Esophagus muscularis mucosa (tissue), 4 donors: Measurements from ENCODE around the gene B4GALT4. TPM values are rescaled to one million over a fixed set of nuclear protein-coding genes. Genes with fewer than 3 reads are reported as not detected.

Experiments
- DNase-seq: peaks from one replicate; pipeline ENCODE4 v3.0.0-alpha.2; 2017; ENCODE audit errors: extremely low spot score
- H3K27ac ChIP-seq, 4 donors: fragments of 200-600 bp; sonication (generic); replicated peaks in 1 of 4; 1 replicate in 3 of 4; 2 replicates in 1 of 4; pipeline ENCODE4 v1.5.1; 2016 to 2019; ENCODE audit warnings: mild to moderate bottlenecking in 1 of 4
- H3K27me3 ChIP-seq, 4 donors: fragments of 200-600 bp; sonication (generic); one replicate each; pipeline versions ENCODE4 v1.5.1 to v1.6.0; 2016 to 2019
- H3K36me3 ChIP-seq, 4 donors: fragments of 200-600 bp; sonication (generic); one replicate each; pipeline ENCODE4 v1.5.1; 2016 to 2019
- H3K4me1 ChIP-seq, 4 donors: fragments of 200-600 bp; sonication (generic); one replicate each; pipeline ENCODE4 v1.5.1; 2016 to 2019
- H3K4me3 ChIP-seq, 4 donors: fragments of 200-600 bp; sonication (generic); 1 replicate in 2 of 4; 2 replicates in 2 of 4; pipeline ENCODE4 v1.5.1; 2016 to 2019; ENCODE audit warnings: mild to moderate bottlenecking in 4 of 4, moderate library complexity in 1 of 4
- H3K9me3 ChIP-seq, 4 donors: fragments of 200-600 bp; sonication (generic); 1 replicate in 3 of 4; 2 replicates in 1 of 4; pipeline ENCODE4 v1.5.1; 2016 to 2019
- EP300 ChIP-seq: sonication (generic); formaldehyde crosslinking; IDR thresholded peaks from one replicate; pipeline ENCODE4 v1.6.1; 2017; ENCODE audit warnings: antibody characterized with exemption
- POLR2A ChIP-seq: fragments of 450-650 bp; IDR thresholded peaks from one replicate; pipeline ENCODE4 v1.6.1; 2017; ENCODE audit warnings: antibody characterized with exemption, moderate library complexity, mild to moderate bottlenecking, low read depth
- POLR2AphosphoS5 ChIP-seq, 2 donors: sonication (generic); formaldehyde crosslinking; IDR thresholded peaks; one replicate each; pipeline ENCODE4 v1.6.1; 2017; ENCODE audit warnings: antibody characterized with exemption in 2 of 2
- WGBS: methylation state at CpG from one replicate; pipeline ENCODE4 v1.1.5; 2018; 5-methylcytosine and 5-hydroxymethylcytosine counted together
- intact Hi-C: fragments of 100-400 bp; cut with DNase I; formaldehyde crosslinking; loops from one replicate; pipeline ENCODE4 v1.15.1; 2023
- total RNA-seq, 4 donors: library from RNA; depleted of rRNA; stranded (reverse); fragments of >200 nt; gene quantifications; one replicate each; pipeline versions ENCODE4 v1.1.0 to v1.2.1, GENCODE V29; 2016
- TF ChIP-seq, protein P1 (sequence below), 3 experiments: fragments of 200-600 bp in 2 of 3; fragments of 450-650 bp in 1 of 3; sonication (generic) in 2 of 3; IDR thresholded peaks; one replicate each; pipeline ENCODE4 v1.5.1; 2017 to 2019; ENCODE audit warnings: antibody characterized with exemption in 3 of 3, mild to moderate bottlenecking in 2 of 3, moderate library complexity in 1 of 3

The B4GALT4 gene
- total RNA-seq, 4 donors from 2014 or later, result 13.3 to 15.4 (median 14.0) TPM

DNA sequence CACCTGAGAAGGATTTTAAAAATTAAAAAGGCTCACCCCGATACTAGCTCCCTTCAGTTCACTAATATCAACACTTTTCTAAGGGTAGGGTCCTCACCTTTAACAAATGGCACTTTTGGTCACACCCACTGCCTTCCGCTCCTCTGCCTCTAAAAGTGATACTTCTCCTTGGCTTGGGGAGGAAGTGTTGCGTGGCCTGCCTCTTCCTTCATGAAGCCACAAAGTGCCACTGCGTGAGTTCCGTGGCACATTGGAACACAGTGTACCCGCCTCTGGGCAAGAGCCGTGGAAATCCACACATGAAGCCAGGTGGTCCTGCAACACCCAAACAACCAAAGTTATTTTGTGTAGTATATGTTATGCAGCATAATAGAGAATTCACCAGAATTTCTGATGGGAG is 3.9 kb downstream of the B4GALT4 start:
- H3K27me3 ChIP-seq, result no peaks in the 10 kb centered on the region
- intact Hi-C loops, result no loop called here
- H3K4me1 ChIP-seq, result peaks cover 19 to 28% (median 26%) of the 10 kb centered on the region in 4 donors
- TF ChIP-seq EP300 (no peak), POLR2AphosphoS5 (IDR thresholded peaks at IDR 0.05) (no peak), POLR2A (no peak)
- TF ChIP-seq, protein P1, sequence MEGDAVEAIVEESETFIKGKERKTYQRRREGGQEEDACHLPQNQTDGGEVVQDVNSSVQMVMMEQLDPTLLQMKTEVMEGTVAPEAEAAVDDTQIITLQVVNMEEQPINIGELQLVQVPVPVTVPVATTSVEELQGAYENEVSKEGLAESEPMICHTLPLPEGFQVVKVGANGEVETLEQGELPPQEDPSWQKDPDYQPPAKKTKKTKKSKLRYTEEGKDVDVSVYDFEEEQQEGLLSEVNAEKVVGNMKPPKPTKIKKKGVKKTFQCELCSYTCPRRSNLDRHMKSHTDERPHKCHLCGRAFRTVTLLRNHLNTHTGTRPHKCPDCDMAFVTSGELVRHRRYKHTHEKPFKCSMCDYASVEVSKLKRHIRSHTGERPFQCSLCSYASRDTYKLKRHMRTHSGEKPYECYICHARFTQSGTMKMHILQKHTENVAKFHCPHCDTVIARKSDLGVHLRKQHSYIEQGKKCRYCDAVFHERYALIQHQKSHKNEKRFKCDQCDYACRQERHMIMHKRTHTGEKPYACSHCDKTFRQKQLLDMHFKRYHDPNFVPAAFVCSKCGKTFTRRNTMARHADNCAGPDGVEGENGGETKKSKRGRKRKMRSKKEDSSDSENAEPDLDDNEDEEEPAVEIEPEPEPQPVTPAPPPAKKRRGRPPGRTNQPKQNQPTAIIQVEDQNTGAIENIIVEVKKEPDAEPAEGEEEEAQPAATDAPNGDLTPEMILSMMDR (IDR thresholded peaks at IDR 0.05), result no peak
- no peak overlapping the region for H3K4me3 ChIP-seq
- no peaks in the 10 kb centered on the region for H3K9me3 ChIP-seq
- no peak for DNase-seq
- no peak overlapping the region for H3K27ac ChIP-seq
- H3K36me3 ChIP-seq, result peaks cover 3 to 50% (median 31%) of the 10 kb centered on the region in 4 donors
- WGBS, result 76% methylated on average over 7 of the region's 7 CpGs

DNA sequence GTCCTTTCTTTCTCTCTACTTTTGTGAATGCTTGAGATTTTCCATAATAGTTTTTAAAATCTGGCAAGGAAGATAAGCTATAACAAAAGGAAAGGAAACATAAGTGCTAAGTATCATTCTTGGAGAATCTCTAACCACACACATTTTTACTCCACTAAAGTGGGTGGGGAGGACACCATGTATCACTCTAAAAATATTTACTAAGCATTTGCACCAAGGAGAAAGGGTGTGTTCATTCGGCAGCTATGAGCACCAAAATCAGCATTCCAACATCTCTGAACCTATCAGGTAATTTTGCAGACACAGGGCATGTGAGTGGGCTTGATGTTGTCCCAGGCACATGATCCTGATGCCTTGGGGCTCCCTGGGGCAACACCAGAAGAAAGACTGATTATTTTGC is 5.5 kb downstream of the B4GALT4 start:
- Histone ChIP-seq H3K4me3 (no peak overlapping the region), H3K9me3 (no peaks in the 10 kb centered on the region), H3K27ac (no peak overlapping the region), H3K27me3 (no peaks in the 10 kb centered on the region), H3K36me3 (peaks cover 4 to 62% (median 34%) of the 10 kb centered on the region in 4 donors), H3K4me1 (peaks cover 11 to 18% (median 17%) of the 10 kb centered on the region in 4 donors)
- intact Hi-C loops, result no loop called here
- TF ChIP-seq POLR2A (no peak), POLR2AphosphoS5 (IDR thresholded peaks at IDR 0.05) (no peak), EP300 (no peak)
- TF ChIP-seq, protein P1 (IDR thresholded peaks at IDR 0.05), result no peak
- WGBS, result 64% methylated on average over 1 of the region's 1 CpG
- no peak for DNase-seq

DNA sequence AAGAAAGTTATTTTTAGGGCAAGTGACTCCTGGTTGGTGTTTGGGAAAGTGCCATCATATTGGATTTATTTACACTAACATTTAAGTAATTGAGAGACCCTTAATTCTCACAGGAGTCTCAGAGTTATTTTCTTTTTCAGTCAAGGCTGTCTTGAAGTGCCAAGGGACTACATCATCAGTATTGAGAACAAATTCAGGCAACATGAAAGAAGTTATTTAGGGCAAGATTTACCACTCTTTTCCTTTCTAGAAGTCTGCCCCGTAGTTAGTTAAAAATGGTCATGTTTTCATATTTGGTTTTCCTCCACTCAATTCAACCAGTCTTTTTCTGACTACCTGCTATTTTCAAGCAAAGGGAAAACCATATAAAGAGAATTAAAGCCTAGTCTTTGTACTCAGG is 6.1 kb downstream of the B4GALT4 start:
- TF ChIP-seq EP300, result no peak
- TF ChIP-seq POLR2A, result no peak
- no peaks in the 10 kb centered on the region for H3K9me3 ChIP-seq
- no peak overlapping the region for H3K27ac ChIP-seq
- no peak overlapping the region for H3K4me3 ChIP-seq
- H3K36me3 ChIP-seq, result peaks cover 9 to 67% (median 39%) of the 10 kb centered on the region in 4 donors
- DNase-seq, result no peak
- 68% methylated on average over 1 of the region's 1 CpG for WGBS
- no peaks in the 10 kb centered on the region for H3K27me3 ChIP-seq
- H3K4me1 ChIP-seq, result peaks cover 10 to 13% (median 12%) of the 10 kb centered on the region in 4 donors
- intact Hi-C loops, result no loop called here

DNA sequence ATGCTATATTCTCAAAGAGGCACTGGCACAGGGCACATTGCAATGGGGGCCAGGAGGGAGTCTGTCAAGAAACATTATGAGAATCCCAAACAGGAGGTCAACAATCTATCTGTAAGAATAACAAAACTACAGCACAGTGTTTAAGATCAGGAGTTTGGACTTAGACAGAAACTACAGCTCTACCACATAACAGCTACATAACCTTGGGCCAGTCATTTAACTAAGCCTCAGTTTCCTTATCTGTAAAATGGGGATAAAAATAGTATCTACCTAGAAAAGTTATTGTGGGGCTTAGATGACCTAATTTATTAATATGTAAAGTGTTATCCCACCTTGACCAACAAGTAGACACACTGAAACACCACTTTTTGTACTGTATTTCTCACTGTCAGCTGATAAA is 9.9 kb downstream of the B4GALT4 start:
- Histone ChIP-seq H3K36me3 (peaks cover 27 to 94% (median 70%) of the 10 kb centered on the region in 4 donors), H3K27me3 (no peaks in the 10 kb centered on the region), H3K4me3 (no peak overlapping the region), H3K4me1 (no peaks in the 10 kb centered on the region), H3K27ac (no peak overlapping the region), H3K9me3 (no peaks in the 10 kb centered on the region)
- intact Hi-C loops, result no loop called here
- no peak for DNase-seq
- TF ChIP-seq POLR2AphosphoS5 (IDR thresholded peaks at IDR 0.05), result no peak
- TF ChIP-seq, protein P1 (IDR thresholded peaks at IDR 0.05), result no peak
- TF ChIP-seq POLR2A, result no peak
- no peak for TF ChIP-seq EP300

DNA sequence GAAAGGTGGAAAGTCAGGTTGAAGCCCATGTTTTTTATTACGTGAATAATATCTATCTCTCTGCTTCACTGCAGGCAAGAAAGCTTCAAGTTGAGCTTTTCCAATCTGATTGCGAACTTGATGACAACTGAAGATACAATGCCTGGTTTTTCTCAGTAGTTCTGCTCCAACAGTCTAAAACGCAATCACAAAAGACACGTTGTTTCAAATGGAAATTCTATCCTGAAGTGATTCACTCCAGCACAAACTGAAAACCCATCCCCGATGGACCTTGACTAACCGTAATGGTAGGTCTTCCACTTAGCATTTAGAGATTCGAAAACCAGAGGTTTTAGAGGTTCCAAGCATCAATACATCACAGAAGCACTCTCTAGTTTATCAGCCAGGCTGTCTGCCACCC is 10.6 kb downstream of the B4GALT4 start:
- 92% methylated on average over 7 of the region's 7 CpGs for WGBS
- intact Hi-C loops, result no loop called here
- Histone ChIP-seq H3K27me3 (no peaks in the 10 kb centered on the region), H3K36me3 (peaks cover 31 to 94% (median 69%) of the 10 kb centered on the region in 4 donors), H3K4me3 (no peak overlapping the region), H3K9me3 (no peaks in the 10 kb centered on the region), H3K27ac (no peak overlapping the region), H3K4me1 (no peaks in the 10 kb centered on the region)
- no peak for DNase-seq
- TF ChIP-seq EP300, result no peak
- TF ChIP-seq POLR2AphosphoS5 (IDR thresholded peaks at IDR 0.05), result no peak
- TF ChIP-seq, protein P1 (IDR thresholded peaks at IDR 0.05), result no peak
- TF ChIP-seq POLR2A, result no peak
